Measurements from ENCODE around the gene UBA3. TPM values are rescaled to one million over a fixed set of nuclear protein-coding genes. Genes with fewer than 3 reads are reported as not detected.

The UBA3 gene
- total RNA-seq, 2 donors from 2014 or later: 74.6 to 76.6 TPM

- no peaks in the 10 kb centered on the region for H3K9me3 Mint-ChIP-seq
- H3K36me3 Mint-ChIP-seq (ENCODE audit: low read depth): peaks cover 13% of the 10 kb centered on the region
- Histone ChIP-seq H3K27me3 (ENCODE audit: control insufficient read depth, insufficient read depth, low read length, poor library complexity, severe bottlenecking) (no peaks in the 10 kb centered on the region), H3K4me1 (ENCODE audit: control insufficient read depth, insufficient read depth, low read length) (no peaks in the 10 kb centered on the region), H3K36me3 (ENCODE audit: control insufficient read depth, insufficient read depth, low read length) (peaks cover 19% of the 10 kb centered on the region), H3K27ac (ENCODE audit: low read depth, low read length) (no peak overlapping the region), H3K9me3 (ENCODE audit: control insufficient read depth, low read length) (no peaks in the 10 kb centered on the region), H3K4me3 (ENCODE audit: low read length) (no peak overlapping the region), H3K9ac (ENCODE audit: extremely low read depth, low read length, poor library complexity, severe bottlenecking) (no peak overlapping the region)
- H3K27me3 Mint-ChIP-seq (ENCODE audit: insufficient read depth): no peaks in the 10 kb centered on the region
- no peak overlapping the region for H3K27ac Mint-ChIP-seq
- no peak for TF ChIP-seq CTCF (conservative IDR thresholded peaks at IDR 0.05)
- no peaks in the 10 kb centered on the region for H3K4me1 Mint-ChIP-seq
- no peak for DNase-seq
- WGBS, 2 experiments (ENCODE audit: insufficient coverage in 1 of 2, insufficient read length in 1 of 2): 93 to 100% methylated on average over 2 to 3 of the region's 3 CpGs
- no peak overlapping the region for H3K4me3 Mint-ChIP-seq
Measured at GRCh38 chr3:69103123-69103522, 23.0 kb upstream of the UBA3 start.

DNA sequence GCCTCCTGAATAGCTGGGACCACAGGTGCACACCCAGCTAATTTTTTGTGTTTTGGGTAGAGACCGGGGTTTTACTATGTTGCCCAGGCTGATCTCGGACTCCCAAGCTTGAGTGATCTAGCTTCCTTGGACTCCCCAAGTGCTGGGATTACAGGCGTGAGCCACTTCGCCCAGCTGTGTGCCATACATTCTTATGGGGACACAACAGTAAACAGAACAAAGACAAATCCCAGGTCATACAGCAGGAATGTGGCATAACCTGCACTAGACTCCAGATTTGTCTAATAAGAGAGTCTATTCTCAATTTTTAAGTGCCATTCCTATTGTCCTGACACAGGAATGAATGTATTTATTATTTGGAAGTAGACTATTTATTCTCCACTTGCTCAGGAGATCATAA lies 22.2 kb upstream of the UBA3 start:
- no peak for DNase-seq
- Histone ChIP-seq H3K27ac (ENCODE audit: low read depth, low read length) (no peak overlapping the region), H3K36me3 (ENCODE audit: control insufficient read depth, insufficient read depth, low read length) (peaks cover 19% of the 10 kb centered on the region), H3K9me3 (ENCODE audit: control insufficient read depth, low read length) (no peaks in the 10 kb centered on the region), H3K27me3 (ENCODE audit: control insufficient read depth, insufficient read depth, low read length, poor library complexity, severe bottlenecking) (no peaks in the 10 kb centered on the region), H3K4me3 (ENCODE audit: low read length) (no peak overlapping the region), H3K9ac (ENCODE audit: extremely low read depth, low read length, poor library complexity, severe bottlenecking) (no peak overlapping the region), H3K4me1 (ENCODE audit: control insufficient read depth, insufficient read depth, low read length) (no peaks in the 10 kb centered on the region)
- WGBS, 2 experiments (ENCODE audit: insufficient coverage in 1 of 2, insufficient read length in 1 of 2): 90 to 97% methylated on average over 4 of the region's 4 CpGs
- no peak for TF ChIP-seq CTCF (conservative IDR thresholded peaks at IDR 0.05)
- H3K4me1 Mint-ChIP-seq: no peaks in the 10 kb centered on the region
- H3K9me3 Mint-ChIP-seq: no peaks in the 10 kb centered on the region
- H3K27ac Mint-ChIP-seq: no peak overlapping the region
- H3K36me3 Mint-ChIP-seq (ENCODE audit: low read depth): peaks cover 13% of the 10 kb centered on the region
- no peak overlapping the region for H3K4me3 Mint-ChIP-seq
- H3K27me3 Mint-ChIP-seq (ENCODE audit: insufficient read depth): no peaks in the 10 kb centered on the region

DNA sequence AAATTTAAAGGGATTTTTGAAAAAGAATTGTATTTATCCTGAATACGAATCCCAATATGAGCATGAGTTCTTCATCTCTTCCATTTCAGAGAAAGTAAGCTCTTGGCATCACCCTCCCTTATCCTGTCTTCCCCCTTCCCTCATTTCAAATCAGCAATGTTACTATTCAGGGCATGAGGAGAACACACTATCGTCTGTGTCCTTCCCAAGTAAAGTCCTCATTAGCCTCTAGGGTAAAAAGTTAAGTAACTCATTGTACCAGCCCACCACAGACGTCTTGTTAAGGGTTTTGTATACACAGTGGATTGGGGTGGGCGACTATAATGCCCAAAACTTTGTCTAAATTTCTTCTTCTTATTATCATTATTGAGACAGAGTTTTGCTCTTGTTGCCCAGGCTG lies 19.4 kb upstream of the UBA3 start:
- TF ChIP-seq CTCF (conservative IDR thresholded peaks at IDR 0.05): no peak
- H3K36me3 Mint-ChIP-seq (ENCODE audit: low read depth): peaks cover 13% of the 10 kb centered on the region
- H3K27me3 Mint-ChIP-seq (ENCODE audit: insufficient read depth): no peaks in the 10 kb centered on the region
- DNase-seq: no peak
- H3K36me3 ChIP-seq (ENCODE audit: control insufficient read depth, insufficient read depth, low read length): peaks cover 10% of the 10 kb centered on the region
- no peak overlapping the region for H3K4me3 Mint-ChIP-seq
- no peaks in the 10 kb centered on the region for H3K4me1 Mint-ChIP-seq
- no peaks in the 10 kb centered on the region for H3K9me3 ChIP-seq (ENCODE audit: control insufficient read depth, low read length)
- H3K4me3 ChIP-seq (ENCODE audit: low read length): no peak overlapping the region
- no peak overlapping the region for H3K27ac ChIP-seq (ENCODE audit: low read depth, low read length)
- no peak overlapping the region for H3K27ac Mint-ChIP-seq
- WGBS, 2 experiments (ENCODE audit: insufficient coverage in 1 of 2, insufficient read length in 1 of 2): 94 to 96% methylated on average over 2 to 4 of the region's 4 CpGs
- H3K9ac ChIP-seq (ENCODE audit: extremely low read depth, low read length, poor library complexity, severe bottlenecking): no peak overlapping the region
- no peaks in the 10 kb centered on the region for H3K27me3 ChIP-seq (ENCODE audit: control insufficient read depth, insufficient read depth, low read length, poor library complexity, severe bottlenecking)
- H3K4me1 ChIP-seq (ENCODE audit: control insufficient read depth, insufficient read depth, low read length): no peaks in the 10 kb centered on the region
- no peaks in the 10 kb centered on the region for H3K9me3 Mint-ChIP-seq

All from endodermal cell (in vitro differentiated cells).